ENCODE measurements around the gene EEIG2.
"Not testable (repeated sequence)": the region's sequence is repeated elsewhere in the genome, so short reads cannot be mapped to it uniquely, and the experiment has no call there.

EEIG2 gene

DNA sequence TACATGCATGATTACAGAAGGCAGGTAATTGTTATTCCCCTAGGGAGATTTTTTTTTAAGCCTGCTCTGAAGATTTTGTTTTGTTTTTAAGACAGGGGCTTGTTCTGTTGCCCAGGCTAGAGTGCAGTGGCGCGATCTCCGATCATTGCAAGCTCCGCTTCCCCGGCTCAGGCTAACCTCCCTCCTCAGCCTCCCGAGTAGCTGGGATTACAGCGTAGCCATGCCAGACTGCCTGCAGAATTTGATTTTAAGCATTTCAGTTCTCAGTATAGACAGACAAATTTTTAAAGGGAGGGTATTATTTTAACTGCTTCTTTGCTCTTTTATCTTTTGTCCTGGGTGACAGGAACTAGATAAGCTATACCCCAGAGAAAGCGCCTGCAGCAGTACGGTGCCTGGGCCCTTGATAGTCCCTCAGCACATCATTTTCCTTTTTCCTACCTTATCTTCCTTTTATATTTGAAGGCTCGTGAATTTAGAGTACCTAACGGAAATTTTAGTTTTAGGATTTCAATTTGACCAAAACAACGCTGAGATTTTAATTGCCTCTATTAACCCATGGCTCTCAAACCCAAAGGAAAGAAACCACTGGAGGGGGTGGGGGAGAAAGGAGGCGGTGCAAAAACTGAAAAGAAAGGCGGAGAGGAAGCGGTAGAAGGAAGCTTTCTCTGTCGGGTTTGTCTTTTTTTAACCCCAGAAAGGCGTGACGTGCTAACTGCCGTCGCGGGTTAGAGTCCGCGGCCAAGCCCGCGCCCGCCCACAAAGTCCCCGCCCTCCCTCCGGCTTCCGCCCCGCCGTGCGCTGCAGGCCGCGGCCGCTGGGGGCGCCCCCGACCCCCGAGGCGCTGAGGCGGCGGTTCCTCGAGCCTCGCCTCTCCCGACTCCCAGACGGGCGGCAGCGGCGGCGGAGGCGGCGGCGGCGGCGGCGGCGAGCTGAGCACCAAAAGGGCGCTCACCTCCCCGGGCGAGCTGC lies at the start of gene EEIG2:
TSS of gene EEIG2 (plus strand) at position 886 of the 972 bp plus-strand sequence. CDS start 329 bp downstream, outside the sequence.
- peak; percentile 90 to 92 (median 91) for DNase-seq

DNA sequence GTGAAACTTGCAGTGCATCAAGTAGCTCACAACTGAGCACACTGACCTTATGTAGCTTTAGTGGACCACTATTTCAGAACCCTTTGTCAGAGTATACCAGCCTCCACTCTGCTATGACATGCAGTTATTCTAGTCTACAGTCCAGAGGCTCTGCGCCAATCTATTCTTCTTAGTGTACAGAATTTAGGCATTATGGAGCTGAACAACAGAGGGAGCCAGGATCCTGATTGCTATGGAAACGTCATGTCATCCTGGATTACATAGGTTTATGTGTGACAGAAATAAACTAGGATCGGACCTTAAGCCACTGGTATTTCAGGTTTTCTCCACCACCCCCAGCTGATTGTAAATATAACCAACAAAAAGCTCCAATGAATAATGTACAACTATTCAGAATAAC lies 48.1 kb upstream of the EEIG2 start:
- DNase-seq, result peak in 2 of 3 experiments; percentile 3 to 29

DNA sequence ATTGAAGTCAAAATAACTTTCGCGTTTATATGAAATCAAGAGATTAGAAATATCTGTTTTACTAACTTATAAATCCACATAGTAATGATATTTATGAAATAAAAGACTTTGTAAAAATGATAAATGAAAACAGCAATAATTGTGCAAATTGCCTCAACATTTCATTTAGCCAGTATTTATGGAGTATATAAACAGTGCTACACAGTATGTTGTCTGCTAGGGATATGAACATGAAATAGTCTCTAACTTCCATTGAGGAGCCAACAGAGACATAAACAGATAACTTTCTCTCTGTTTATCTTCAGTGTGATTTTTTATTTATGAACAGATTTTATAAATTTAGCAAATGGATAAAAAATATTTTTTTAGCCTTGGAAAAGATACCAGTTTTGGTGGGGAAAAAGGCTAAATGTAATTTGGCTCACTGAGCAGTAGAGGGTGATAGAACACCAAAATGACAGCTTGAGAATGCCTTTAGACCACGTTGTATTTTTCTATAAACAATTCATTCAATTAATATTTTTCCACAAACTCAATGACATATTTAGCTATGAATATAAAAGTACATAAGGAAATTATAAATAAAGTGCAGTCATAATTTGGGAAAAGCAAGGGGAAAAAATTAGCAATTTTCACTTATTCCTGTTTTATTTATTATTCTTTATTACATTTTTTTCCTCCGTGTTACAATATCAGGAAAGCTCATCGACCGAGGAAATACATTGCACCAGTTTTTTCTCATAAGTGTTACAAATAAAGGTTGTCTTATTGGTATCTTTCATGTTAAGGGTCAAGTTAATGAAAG lies 47.5 kb upstream of the EEIG2 start:
- peak in 2 of 3 experiments; percentile 32 to 68 for DNase-seq

DNA sequence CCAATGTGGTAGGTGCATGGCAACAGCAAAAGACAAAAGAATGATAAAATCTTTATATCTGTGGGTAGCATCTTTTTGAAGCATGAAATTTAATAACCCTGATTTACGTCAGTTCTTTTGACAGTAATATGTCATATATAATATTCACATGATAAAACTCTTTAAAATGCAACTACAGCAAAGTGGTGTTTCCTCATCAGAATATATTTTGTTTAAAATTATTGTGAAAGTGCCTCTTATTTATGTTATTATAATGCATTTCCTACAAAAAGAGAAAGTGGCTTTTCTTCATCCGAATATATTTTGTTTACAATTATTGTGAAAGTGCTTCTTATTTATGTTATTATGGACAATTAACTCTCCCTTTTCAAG lies 46.9 kb upstream of the EEIG2 start:
- no peak for DNase-seq

DNA sequence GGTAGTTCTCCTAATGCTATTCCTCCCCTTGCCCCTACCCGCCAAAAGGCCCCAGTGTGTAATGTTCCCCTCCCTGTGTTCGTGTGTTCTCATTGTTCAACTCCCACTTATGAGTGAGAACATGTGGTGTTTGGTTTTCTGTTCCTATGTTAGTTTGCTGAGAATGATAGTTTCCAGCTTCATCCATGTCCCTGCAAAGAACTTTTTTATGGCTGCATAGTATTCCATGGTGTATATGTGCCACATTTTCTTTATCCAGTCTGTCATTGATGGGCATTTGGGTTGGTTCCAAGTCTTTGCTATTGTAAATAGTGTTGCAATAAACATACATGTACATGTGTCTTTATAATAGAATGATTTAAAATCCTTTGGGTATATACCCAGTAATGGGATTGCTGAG lies 46.0 kb upstream of the EEIG2 start:
- not testable (repeated sequence) for DNase-seq

DNA sequence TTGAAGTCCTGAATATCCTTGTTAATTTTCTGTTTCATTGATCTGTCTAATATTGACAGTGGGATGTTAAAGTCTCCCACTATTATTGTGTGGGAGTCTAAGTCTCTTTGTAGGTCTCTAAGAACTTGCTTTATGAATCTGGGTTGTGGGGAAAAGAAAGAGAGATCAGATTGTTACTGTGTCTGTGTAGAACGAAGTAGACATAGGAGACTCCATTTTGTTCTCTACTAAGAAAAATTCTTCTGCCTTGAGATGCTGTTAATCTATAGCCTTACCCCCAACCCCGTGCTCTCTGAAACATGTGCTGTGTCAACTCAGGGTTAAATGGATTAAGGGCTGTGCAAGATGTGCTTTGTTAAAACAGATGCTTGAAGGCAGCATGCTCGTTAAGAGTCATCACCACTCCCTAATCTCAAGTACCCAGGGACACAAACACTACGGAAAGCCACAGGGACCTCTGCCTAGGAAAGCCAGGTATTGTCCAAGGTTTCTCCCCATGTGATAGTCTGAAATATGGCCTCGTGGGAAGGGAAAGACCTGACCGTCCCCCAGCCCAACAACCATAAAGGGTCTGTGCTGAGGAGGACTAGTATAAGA lies 42.5 kb upstream of the EEIG2 start:
- DNase-seq, result peak in 1 of 3 experiments; percentile 19

DNA sequence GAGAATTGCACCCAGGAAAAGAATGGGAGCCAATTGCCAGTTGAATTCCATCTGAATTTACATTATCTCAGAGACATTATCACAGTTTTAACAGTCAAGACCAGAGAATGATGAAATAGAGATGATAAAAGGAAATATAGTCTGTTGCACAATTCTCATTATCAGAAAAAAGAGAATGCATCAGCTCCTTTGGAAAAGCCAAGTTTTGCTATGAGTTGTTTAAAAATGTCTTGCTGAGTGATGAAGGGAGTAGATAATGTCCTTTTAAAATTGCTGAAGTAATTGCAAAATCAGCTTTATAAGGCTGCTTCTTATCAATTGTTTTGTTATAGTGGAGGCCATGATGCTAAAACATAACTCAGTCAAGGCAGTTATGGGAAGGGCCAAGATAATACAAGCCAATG lies 37.9 kb upstream of the EEIG2 start:
- no peak for DNase-seq

DNA sequence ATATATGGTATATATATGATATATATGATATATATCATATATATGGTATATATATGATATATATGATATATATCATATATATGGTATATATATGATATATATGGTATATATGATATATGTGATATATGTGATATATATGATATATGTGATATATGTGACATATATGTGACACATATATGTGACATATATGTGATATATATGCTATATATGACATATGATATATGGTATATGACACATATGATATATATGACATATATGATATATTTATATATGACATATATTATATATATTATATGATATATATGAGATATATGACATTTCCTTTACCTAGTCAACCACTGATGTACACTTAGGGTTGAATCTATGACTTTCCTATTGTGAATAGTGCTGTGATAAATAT lies 36.1 kb upstream of the EEIG2 start:
- DNase-seq, result no peak

DNA sequence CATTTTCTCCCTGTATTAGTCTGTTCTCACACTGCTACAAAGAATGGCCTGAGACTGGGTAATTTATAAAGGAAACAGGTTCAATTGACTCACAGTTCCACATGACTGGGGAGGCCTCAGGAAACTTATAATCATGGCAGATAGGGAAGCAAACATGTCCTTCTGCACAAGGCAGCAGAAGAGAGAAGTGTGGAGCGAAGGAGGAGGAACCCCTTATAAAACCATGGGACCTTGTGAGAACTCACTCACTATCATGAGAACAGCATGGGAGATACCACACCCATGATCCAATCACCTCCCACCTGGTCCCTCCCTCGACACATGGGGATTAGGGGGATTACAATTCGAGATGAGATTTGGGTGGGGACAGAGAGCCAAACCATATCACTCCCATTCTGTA lies 35.2 kb upstream of the EEIG2 start:
- DNase-seq, result no peak

DNA sequence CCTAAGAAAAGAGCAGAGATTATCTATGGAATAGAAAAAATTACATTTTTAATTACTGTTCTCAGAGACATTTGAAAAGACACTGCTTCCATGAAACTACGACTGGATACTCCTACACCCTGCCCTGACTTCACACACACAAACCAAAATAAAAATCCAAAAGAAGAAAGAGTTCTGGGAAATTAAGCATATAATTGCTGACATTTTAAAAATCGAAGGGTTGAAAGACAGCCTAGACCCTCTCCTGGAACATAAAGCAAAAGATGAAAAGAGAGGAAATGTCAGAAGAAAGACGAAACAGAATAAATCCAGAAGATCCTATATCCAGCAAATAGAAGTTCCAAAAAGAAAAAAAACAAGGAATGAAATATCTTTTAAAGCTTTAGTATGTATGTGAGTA lies 32.8 kb upstream of the EEIG2 start:
- DNase-seq, result no peak

DNA sequence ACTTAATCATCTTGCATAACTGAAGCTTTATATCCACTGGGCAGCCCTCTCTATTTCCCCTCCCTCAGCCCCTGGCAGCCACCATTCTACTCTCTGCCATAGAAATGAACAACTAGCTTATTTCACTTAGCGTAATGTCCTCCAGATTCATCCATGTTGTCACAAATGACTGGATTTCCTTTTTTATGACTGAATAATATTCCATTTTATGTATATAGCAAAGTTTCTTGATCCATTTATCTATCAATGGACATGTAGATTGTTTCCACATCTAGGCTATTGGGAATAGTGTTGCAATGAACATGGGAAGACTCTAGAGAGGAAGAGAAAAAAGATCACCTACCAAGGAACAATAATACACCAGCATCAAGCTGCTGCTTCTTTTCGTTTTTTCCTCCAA lies 32.1 kb upstream of the EEIG2 start:
- DNase-seq, result no peak

DNA sequence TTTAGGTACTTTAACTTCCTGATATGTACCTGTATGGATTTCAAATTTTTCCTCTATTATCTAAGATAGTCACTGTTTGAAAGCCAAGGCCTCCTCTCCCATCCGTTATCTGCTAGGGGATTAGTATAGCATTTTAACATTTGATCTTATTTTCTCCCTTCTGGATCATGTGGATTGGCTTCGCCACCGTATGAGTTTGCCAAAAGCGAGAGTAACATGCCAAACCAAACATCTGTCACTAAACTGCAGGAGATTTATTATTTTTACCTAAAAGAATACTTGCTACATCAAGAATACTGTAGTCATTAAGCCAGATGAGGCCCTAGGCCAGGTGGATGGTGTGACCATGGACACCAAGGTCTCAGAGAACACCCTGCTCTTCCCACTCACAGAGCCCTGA lies 28.5 kb upstream of the EEIG2 start:
- no peak for DNase-seq

DNA sequence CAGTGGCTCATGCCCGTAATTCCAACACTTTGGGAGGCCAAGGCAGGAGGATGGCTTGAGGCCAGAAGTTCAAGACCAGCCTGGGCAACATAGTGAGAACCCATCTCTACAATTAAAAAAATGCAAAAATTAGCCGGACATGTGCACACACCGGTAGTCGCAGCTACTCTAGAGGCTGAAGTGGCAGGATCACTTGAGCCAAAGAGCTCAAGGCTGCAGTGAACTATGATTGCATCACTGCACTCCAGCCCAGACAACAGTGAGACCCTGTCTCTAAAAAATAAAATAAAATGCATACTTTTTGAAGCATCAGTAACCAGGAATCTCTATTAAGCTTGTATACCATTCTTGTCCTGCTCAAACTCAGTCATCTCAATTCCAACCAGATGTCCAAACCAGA lies 27.2 kb upstream of the EEIG2 start:
- no peak for DNase-seq

DNA sequence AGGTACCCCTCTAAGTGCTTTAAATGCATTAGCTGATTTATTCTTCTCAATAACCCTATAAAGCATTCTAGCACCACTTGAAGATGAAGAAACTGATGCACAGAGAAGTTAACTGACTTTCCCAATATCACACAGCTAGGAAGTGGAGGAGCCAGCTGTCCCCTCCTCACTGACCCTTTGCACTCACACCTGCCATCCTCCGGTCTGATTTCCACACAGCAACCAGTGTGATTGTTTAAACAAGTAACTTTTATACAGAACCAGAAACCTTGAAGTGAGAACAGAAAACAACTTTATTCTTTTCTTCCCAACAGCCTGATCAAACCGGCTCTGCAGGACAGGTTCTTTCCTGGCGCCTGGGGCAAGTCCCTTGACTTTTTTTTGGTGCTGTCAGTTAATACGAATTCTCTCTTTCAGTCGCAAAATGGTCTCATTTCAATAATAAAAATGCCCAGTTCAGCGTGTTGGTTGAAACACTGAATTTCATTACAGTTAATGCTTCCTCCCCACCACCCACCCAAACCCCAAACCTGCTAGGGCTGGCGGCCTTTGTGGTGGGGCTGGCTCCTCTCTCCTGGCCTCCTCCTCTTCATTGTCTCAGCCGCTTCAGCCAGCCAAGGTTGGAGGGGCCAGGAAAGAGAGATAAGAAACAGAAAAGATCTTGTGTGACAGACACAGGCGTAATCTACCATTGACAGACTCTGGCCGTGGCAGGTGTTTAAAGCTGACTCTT lies 26.4 kb upstream of the EEIG2 start:
- no peak for DNase-seq

DNA sequence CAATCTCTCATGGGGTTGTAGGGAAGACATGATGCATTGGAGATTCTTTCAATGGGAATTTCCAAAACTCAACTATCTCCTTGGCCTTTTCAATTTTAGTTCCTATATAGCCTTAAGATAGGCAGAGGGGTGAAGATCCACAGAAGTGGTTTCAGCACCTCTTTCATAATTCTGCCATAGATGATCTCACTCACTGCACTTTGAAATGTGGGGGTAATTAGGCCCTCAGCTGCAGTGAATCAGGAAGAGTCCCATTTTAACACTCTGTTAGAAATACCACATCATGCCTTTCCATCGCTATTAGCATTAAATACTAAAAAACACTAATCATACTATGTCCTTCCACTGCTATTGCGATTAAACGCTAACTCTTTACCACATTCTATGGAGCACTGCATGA lies 25.1 kb upstream of the EEIG2 start:
- no peak for DNase-seq

DNA sequence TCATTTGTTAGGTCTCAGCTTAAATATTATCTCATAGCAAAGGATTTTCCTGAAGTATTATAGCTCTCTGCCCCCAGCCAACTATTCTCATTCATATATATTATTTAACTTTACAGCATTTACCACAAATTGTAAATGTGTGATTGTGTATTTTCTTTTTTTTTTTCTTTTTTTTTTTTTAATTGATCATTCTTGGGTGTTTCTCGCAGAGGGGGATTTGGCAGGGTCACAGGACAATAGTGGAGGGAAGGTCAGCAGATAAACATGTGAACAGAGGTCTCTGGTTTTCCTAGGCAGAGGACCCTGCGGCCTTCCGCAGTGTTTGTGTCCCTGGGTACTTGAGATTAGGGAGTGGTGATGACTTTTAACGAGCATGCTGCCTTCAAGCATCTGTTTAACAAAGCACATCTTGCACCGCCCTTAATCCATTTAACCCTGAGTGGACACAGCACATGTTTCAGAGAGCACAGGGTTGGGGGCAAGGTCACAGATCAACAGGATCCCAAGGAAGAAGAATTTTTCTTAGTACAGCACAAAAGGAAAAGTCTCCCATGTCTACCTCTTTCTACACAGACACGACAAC lies 24.5 kb upstream of the EEIG2 start:
- not testable (repeated sequence) for DNase-seq

DNA sequence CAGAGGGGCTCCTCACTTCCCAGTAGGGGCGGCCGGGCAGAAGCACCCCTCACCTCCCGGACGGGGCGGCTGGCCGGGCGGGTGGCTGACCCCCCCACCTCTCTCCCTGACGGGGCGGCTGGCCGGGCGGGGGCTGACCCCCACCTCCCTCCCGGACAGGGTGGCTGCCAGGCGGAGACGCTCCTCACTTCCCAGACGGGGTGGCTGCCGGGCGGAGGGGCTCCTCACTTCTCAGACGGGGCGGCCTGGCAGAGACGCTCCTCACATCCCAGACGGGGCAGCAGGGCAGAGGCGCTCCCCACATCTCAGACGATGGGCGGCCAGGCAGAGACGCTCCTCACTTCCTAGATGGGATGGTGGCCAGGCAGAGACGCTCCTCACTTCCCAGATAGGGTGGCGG lies 23.9 kb upstream of the EEIG2 start:
- not testable (repeated sequence) for DNase-seq

DNA sequence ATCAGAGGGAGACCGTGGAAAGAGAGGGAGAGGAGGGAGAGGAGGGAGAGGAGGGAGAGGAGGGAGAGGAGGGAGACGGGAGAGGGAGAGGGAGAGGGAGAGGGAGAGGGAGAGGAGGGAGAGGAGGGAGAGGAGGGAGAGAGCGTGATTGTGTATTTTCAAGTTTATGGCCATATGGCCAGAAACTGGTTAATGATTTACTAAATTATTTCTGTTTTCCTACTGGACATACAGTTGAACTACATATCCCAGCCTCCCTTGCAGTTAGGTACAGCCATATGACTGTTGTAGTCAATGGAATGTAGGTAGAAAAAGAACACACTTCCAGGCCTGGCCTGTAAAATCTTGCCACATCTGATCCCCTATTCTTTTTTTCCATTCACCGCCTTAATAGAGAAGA lies 23.1 kb upstream of the EEIG2 start:
- not testable (repeated sequence) for DNase-seq

DNA sequence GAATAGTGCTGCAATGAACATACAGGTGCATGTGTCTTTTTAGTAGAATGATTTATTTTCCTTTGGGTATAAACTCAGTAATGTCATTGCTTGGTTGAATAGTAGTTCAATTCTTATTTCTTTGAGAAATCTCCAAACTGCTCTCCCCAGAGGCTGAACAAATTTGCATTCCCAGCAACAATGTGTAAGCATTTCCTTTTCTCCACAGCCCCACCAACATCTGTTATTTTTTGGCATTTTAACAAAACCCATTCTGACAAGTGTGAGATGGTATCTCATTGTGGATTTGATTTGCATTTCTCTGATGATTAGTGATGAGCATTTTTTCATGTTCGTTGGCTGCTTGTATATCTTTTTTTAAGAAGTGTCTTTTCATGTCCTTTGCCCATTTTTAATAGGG lies 21.9 kb upstream of the EEIG2 start:
- DNase-seq, result no peak

DNA sequence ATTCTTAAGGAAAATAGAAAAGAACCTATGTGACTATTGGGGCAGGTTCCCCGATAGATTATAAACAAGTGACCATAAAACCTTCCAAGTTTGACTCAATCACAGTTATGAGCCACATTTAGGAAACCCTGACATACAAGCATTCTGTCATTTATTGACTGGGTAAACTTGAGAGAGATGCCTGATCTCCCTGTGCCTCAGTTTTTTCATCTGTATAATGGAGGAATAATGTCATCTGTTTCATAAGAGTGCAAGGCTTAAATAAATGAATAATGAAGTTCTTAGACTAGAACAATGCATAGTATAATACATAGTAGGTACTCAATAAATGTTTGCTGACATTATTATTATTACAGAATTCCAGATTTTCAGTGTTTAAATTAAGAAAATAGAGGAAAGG lies 18.9 kb upstream of the EEIG2 start:
- DNase-seq, result no peak

DNA sequence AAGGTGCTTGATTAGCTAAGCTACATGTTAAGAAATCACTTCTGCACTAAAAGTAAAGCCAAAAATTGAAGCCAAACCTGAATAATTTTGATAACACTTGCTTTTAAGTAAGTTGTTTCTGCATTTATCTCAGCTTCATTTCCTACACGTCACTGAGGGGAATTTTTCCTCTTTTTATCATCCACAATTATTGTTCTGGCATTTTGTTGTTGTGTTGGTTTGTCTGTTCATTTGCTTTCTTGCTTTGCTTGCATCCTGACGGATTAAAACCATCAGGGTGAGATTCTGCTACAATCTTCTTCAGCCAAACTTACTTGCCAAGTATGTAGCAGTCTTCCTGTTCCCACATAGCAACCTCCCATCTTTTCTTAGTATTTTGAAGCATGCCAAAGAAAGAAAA lies 18.0 kb upstream of the EEIG2 start:
- DNase-seq, result no peak

DNA sequence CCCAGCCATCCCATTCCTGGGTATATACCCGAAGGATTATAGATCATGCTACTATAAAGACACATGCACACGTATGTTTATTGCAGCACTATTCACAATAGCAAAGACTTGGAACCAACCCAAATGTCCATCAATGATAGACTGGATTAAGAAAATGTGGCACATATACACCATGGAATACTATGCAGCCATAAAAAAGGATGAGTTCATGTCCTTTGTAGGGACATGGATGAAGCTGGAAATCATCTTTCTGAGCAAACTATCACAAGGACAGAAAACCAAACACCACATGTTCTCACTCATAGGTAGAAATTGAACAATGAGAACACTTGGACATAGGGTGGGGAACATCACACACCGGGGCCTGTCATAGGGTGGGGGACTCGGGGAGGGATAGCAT lies 12.4 kb upstream of the EEIG2 start:
- not testable (repeated sequence) for DNase-seq

Measured in NCI-H1417 (cell line).